Measurements from ENCODE around the gene KRTAP27-1. TPM values are rescaled to one million over a fixed set of nuclear protein-coding genes. Genes with fewer than 3 reads are reported as not detected.

Gene KRTAP27-1
- total RNA-seq, 1 experiment from 2014 or later, result not detected

DNA sequence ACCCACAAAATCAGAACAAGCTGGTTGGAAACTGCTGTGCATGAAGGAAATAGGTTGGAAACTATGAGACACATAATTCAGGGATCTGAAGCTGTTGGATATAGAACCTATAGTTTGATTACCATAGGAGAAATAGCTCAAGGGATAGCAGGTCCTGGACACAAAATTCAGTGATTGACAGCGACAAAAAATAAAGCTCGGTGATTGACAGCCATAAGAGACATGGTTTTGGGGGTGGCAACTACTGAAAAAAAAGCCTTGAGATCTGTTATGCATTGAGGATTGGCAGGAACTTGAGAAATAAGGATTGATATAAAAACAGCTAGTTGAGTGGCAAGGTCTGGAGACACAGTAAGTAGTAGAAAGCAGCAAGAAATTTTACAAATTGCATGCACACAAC is 48.3 kb downstream of the KRTAP27-1 start, which contains the start of gene KRTAP25-1:
TSS of gene KRTAP25-1 (minus strand) at position 300 of the 400 bp plus-strand sequence. CDS start at position 276, 24 bp downstream.
- BruUV-seq (replicated peaks), result no TSS peak
- intact Hi-C loops (cut with micrococcal nuclease; ENCODE audit: unreplicated experiment), result no loop called here
- ATAC-seq (no peak), DNase-seq (ENCODE audit: low read depth, low spot score) (no peak)
- Histone ChIP-seq H3K4me1 (ENCODE audit: control insufficient read depth, insufficient read depth, low read length) (no peaks in the 10 kb centered on the region), H3K4me3 (ENCODE audit: low read depth in 2 of 2, low read length in 2 of 2) (no peak within 1 kb of the TSS), H3K9me3 (ENCODE audit: control insufficient read depth, insufficient read depth, low read depth, low read length) (no peaks in the 10 kb centered on the region), H3K27ac (ENCODE audit: low read length) (no peak within 1 kb of the TSS), H3K36me3 (ENCODE audit: control insufficient read depth, insufficient read depth, low read length) (no peaks in the 10 kb centered on the region), H3K27me3 (ENCODE audit: control insufficient read depth, insufficient read depth, low read length) (no peaks in the 10 kb centered on the region)
- in situ Hi-C loops (cut with HindIII; ENCODE audit: low pct_unique_long_range_greater_than_20kb, low sequenced_read_pairs), result no loop called here
- ChIA-PET CTCF (no interaction called here), POLR2A (no interaction called here)
- TF ChIP-seq, protein P1, sequence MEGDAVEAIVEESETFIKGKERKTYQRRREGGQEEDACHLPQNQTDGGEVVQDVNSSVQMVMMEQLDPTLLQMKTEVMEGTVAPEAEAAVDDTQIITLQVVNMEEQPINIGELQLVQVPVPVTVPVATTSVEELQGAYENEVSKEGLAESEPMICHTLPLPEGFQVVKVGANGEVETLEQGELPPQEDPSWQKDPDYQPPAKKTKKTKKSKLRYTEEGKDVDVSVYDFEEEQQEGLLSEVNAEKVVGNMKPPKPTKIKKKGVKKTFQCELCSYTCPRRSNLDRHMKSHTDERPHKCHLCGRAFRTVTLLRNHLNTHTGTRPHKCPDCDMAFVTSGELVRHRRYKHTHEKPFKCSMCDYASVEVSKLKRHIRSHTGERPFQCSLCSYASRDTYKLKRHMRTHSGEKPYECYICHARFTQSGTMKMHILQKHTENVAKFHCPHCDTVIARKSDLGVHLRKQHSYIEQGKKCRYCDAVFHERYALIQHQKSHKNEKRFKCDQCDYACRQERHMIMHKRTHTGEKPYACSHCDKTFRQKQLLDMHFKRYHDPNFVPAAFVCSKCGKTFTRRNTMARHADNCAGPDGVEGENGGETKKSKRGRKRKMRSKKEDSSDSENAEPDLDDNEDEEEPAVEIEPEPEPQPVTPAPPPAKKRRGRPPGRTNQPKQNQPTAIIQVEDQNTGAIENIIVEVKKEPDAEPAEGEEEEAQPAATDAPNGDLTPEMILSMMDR (IDR thresholded peaks at IDR 0.05), result no peak

Small RNAs within 50 kb of the gene (microRNA-seq; reads per million reads assigned to microRNA genes)
- gene MIR4327 (ENCODE audit: unreplicated experiment), result not detected

Other genes with a start within 250 kb of the KRTAP27-1 start
- not detected for gene CLDN17, start 170.9 kb downstream of the KRTAP27-1 start, total RNA-seq (2021; ENCODE audit: unreplicated experiment)
- not detected for gene CLDN8, start 121.6 kb downstream of the KRTAP27-1 start, total RNA-seq (2021; ENCODE audit: unreplicated experiment)
- gene KRTAP24-1, start 54.7 kb downstream of the KRTAP27-1 start, total RNA-seq (2021; ENCODE audit: unreplicated experiment), result not detected
- not detected for gene KRTAP25-1, start 48.2 kb downstream of the KRTAP27-1 start, total RNA-seq (2021; ENCODE audit: unreplicated experiment)
- not detected for gene KRTAP26-1, start 17.4 kb downstream of the KRTAP27-1 start, total RNA-seq (2021; ENCODE audit: unreplicated experiment)
- gene KRTAP23-1, start 10.9 kb upstream of the KRTAP27-1 start, total RNA-seq (2021; ENCODE audit: unreplicated experiment), result not detected
- not detected for gene KRTAP13-2, start 34.6 kb upstream of the KRTAP27-1 start, total RNA-seq (2021; ENCODE audit: unreplicated experiment)
- gene KRTAP13-1, start 58.3 kb upstream of the KRTAP27-1 start, total RNA-seq (2021; ENCODE audit: unreplicated experiment), result not detected
- not detected for gene KRTAP13-3, start 88.2 kb upstream of the KRTAP27-1 start, total RNA-seq (2021; ENCODE audit: unreplicated experiment)
- not detected for gene KRTAP13-4, start 92.5 kb upstream of the KRTAP27-1 start, total RNA-seq (2021; ENCODE audit: unreplicated experiment)
- gene KRTAP15-1, start 102.6 kb upstream of the KRTAP27-1 start, total RNA-seq (2021; ENCODE audit: unreplicated experiment), result not detected
- not detected for gene KRTAP19-1, start 142.7 kb upstream of the KRTAP27-1 start, total RNA-seq (2021; ENCODE audit: unreplicated experiment)
- gene KRTAP19-2, start 149.7 kb upstream of the KRTAP27-1 start, total RNA-seq (2021; ENCODE audit: unreplicated experiment), result not detected
- not detected for gene KRTAP19-3, start 154.3 kb upstream of the KRTAP27-1 start, total RNA-seq (2021; ENCODE audit: unreplicated experiment)
- not detected for gene KRTAP19-4, start 159.5 kb upstream of the KRTAP27-1 start, total RNA-seq (2021; ENCODE audit: unreplicated experiment)
- not detected for gene KRTAP19-5, start 164.4 kb upstream of the KRTAP27-1 start, total RNA-seq (2021; ENCODE audit: unreplicated experiment)
- not detected for gene KRTAP19-6, start 204.2 kb upstream of the KRTAP27-1 start, total RNA-seq (2021; ENCODE audit: unreplicated experiment)
- gene KRTAP19-7, start 223.6 kb upstream of the KRTAP27-1 start, total RNA-seq (2021; ENCODE audit: unreplicated experiment), result not detected

Measured in Panc1 (cell line).